ENCODE data around the gene VSNL1.

- TF ChIP-seq POLR2A (IDR thresholded peaks at IDR 0.05; ENCODE audit: low read length), result no peak
- no peak for TF ChIP-seq GATA1 (IDR thresholded peaks at IDR 0.05; ENCODE audit: low read depth, low read length)
Measured at GRCh38 chr2:17657759-17658158, 117.3 kb downstream of the VSNL1 start.
